Transverse colon (tissue), 4 donors: ENCODE measurements around the gene GOLGA6L6.
"Not testable (repeated sequence)": the region's sequence is repeated elsewhere in the genome, so short reads cannot be mapped to it uniquely, and the experiment has no call there.

Source experiments
- EP300 ChIP-seq: sonication (generic); formaldehyde crosslinking; IDR thresholded peaks from one replicate; pipeline ENCODE4 v1.6.1; 2017; ENCODE audit warnings: antibody characterized with exemption, low read depth
- POLR2A ChIP-seq: fragments of 450-650 bp; IDR thresholded peaks from one replicate; pipeline ENCODE4 v1.6.1; 2016; ENCODE audit warnings: antibody characterized with exemption, mild to moderate bottlenecking, moderate library complexity
- POLR2AphosphoS5 ChIP-seq, 3 donors: sonication (generic); formaldehyde crosslinking; IDR thresholded peaks; one replicate each; pipeline ENCODE4 v1.6.1; 2016; ENCODE audit warnings: antibody characterized with exemption in 3 of 3
- TF ChIP-seq, protein P1 (sequence below), 5 experiments: fragments of 200-600 bp in 3 of 5; fragments of 450-650 bp in 2 of 5; sonication (generic) in 3 of 5; IDR thresholded peaks; 1 replicate in 2 of 5; 2 replicates in 3 of 5; pipeline ENCODE4 v1.5.1; 2016 to 2017; ENCODE audit warnings: antibody characterized with exemption in 5 of 5, inconsistent platforms in 3 of 5, mild to moderate bottlenecking in 2 of 5, moderate library complexity in 1 of 5

DNA sequence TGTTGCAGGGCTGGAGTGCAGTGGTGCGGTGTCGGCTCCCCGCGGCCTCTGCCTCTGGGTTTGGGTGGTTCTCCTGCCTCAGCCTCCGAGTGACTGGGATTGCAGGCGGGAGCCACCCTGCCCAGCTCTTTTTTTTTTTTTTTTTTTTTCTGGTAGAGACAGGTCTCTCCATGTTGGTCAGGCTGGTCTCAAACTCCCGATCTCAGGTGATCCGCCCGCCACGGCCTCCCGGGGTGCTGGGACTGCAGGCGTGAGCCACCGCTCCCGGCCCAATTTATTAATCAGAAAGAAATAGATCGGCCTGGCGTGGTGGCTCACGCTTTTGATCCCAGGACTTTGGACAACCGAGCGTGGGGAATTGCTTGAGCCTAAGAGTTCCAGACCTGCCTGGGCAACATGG, 9.7 kb upstream of the GOLGA6L6 start:
- TF ChIP-seq, protein P1, sequence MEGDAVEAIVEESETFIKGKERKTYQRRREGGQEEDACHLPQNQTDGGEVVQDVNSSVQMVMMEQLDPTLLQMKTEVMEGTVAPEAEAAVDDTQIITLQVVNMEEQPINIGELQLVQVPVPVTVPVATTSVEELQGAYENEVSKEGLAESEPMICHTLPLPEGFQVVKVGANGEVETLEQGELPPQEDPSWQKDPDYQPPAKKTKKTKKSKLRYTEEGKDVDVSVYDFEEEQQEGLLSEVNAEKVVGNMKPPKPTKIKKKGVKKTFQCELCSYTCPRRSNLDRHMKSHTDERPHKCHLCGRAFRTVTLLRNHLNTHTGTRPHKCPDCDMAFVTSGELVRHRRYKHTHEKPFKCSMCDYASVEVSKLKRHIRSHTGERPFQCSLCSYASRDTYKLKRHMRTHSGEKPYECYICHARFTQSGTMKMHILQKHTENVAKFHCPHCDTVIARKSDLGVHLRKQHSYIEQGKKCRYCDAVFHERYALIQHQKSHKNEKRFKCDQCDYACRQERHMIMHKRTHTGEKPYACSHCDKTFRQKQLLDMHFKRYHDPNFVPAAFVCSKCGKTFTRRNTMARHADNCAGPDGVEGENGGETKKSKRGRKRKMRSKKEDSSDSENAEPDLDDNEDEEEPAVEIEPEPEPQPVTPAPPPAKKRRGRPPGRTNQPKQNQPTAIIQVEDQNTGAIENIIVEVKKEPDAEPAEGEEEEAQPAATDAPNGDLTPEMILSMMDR (IDR thresholded peaks at IDR 0.05): not testable (repeated sequence)
- TF ChIP-seq POLR2A; POLR2AphosphoS5 (IDR thresholded peaks at IDR 0.05); EP300: not testable (repeated sequence)
